ENCODE data around the gene DTNBP1. TPM values are rescaled to one million over a fixed set of nuclear protein-coding genes. Genes with fewer than 3 reads are reported as not detected.

Gene DTNBP1
- total RNA-seq, 2 experiments from 2014 or later: 9.8 to 28.0 TPM

- no peak for DNase-seq (ENCODE audit: low spot score)
- H3K9me3 ChIP-seq (ENCODE audit: low read length): no peaks in the 10 kb centered on the region
- no peaks in the 10 kb centered on the region for H3K4me1 ChIP-seq (ENCODE audit: insufficient read depth, low read length, poor library complexity, severe bottlenecking)
- no peak overlapping the region for H2AFZ ChIP-seq (ENCODE audit: low read length)
- CTCF ChIA-PET (ENCODE audit: unreplicated experiment): no interaction called here
- H3K36me3 ChIP-seq (ENCODE audit: insufficient read depth, low read length): no peaks in the 10 kb centered on the region
- no peak overlapping the region for H3K4me3 ChIP-seq (ENCODE audit: low read depth, low read length, poor library complexity, severe bottlenecking)
- H3K9me2 ChIP-seq (ENCODE audit: insufficient read depth, low read length): no peaks in the 10 kb centered on the region
- H3K27ac ChIP-seq (ENCODE audit: low read depth, low read length, poor library complexity, severe bottlenecking): no peak overlapping the region
- H3K4me2 ChIP-seq (ENCODE audit: low read length): no peak overlapping the region
- H4K20me1 ChIP-seq (ENCODE audit: insufficient read depth, low read length): no peaks in the 10 kb centered on the region
- POLR2A ChIA-PET: interaction anchor here (0.6 to 0.8 kb wide), 2 partner anchors 22 to 834 kb away, joined by 3 read pairs; no protein-coding TSS in a partner anchor
- no peaks in the 10 kb centered on the region for H3K79me2 ChIP-seq (ENCODE audit: insufficient read depth, low read depth, low read length)
- TF ChIP-seq EZH2phosphoT487 (IDR thresholded peaks at IDR 0.05; ENCODE audit: borderline replicate concordance, low read depth, low read length): no peak
- TF ChIP-seq, protein P1, sequence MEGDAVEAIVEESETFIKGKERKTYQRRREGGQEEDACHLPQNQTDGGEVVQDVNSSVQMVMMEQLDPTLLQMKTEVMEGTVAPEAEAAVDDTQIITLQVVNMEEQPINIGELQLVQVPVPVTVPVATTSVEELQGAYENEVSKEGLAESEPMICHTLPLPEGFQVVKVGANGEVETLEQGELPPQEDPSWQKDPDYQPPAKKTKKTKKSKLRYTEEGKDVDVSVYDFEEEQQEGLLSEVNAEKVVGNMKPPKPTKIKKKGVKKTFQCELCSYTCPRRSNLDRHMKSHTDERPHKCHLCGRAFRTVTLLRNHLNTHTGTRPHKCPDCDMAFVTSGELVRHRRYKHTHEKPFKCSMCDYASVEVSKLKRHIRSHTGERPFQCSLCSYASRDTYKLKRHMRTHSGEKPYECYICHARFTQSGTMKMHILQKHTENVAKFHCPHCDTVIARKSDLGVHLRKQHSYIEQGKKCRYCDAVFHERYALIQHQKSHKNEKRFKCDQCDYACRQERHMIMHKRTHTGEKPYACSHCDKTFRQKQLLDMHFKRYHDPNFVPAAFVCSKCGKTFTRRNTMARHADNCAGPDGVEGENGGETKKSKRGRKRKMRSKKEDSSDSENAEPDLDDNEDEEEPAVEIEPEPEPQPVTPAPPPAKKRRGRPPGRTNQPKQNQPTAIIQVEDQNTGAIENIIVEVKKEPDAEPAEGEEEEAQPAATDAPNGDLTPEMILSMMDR (conservative IDR thresholded peaks at IDR 0.05; ENCODE audit: low read length): no peak
- no TSS peak for BruUV-seq (replicated peaks)
- intact Hi-C loops (cut with micrococcal nuclease; ENCODE audit: unreplicated experiment): no loop called here
Measured at GRCh38 chr6:15562977-15563376, 99.9 kb downstream of the DTNBP1 start.

DNA sequence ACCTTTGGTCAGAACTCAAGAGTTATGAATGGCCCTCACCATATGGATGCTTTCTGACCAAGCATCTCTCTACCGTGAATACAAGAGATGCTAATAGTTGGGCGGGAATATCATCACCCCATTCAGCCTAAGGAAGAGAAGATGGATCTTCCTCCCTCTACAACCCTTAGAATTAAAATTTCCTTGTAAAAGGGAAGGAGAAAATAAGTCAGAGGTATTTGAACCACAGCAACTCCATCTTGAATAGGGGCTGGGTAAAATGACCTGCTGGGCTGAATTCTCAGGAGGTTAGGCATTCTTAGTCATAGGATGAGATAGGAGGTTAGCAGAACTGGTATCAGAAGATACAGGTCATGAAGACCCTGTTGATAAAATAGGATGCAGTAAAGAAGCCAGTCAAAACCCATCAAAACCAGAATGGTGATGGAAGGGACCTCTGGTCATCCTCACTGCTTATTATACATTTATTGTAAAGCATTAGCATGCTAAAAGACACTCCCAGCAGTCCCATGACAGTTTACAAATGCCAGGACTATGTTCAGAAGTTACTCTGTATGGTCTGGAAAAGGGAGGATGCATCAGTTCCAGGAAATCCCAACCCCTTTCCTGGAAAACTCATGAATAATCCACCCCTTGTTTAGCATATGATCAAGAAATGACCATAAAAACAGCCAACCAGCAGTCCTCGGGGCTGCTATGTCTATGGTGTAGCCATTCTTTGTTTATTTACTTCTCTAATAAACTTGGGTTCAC lies 101.2 kb downstream of the DTNBP1 start:
- H3K9me3 ChIP-seq (ENCODE audit: low read length): no peaks in the 10 kb centered on the region
- intact Hi-C loops (cut with micrococcal nuclease; ENCODE audit: unreplicated experiment): no loop called here
- no peaks in the 10 kb centered on the region for H3K9me2 ChIP-seq (ENCODE audit: insufficient read depth, low read length)
- H3K36me3 ChIP-seq (ENCODE audit: insufficient read depth, low read length): no peaks in the 10 kb centered on the region
- DNase-seq (ENCODE audit: low spot score): no peak
- no TSS peak for BruUV-seq (replicated peaks)
- H4K20me1 ChIP-seq (ENCODE audit: insufficient read depth, low read length): no peaks in the 10 kb centered on the region
- TF ChIP-seq, protein P1 (conservative IDR thresholded peaks at IDR 0.05; ENCODE audit: low read length): no peak
- TF ChIP-seq EZH2phosphoT487 (IDR thresholded peaks at IDR 0.05; ENCODE audit: borderline replicate concordance, low read depth, low read length): no peak
- H3K4me3 ChIP-seq (ENCODE audit: low read depth, low read length, poor library complexity, severe bottlenecking): no peak overlapping the region
- H3K27ac ChIP-seq (ENCODE audit: low read depth, low read length, poor library complexity, severe bottlenecking): no peak overlapping the region
- POLR2A ChIA-PET: no interaction called here
- H3K4me1 ChIP-seq (ENCODE audit: insufficient read depth, low read length, poor library complexity, severe bottlenecking): no peaks in the 10 kb centered on the region
- no peak overlapping the region for H2AFZ ChIP-seq (ENCODE audit: low read length)
- CTCF ChIA-PET (ENCODE audit: unreplicated experiment): no interaction called here
- H3K79me2 ChIP-seq (ENCODE audit: insufficient read depth, low read depth, low read length): no peaks in the 10 kb centered on the region
- no peak overlapping the region for H3K4me2 ChIP-seq (ENCODE audit: low read length)

DNA sequence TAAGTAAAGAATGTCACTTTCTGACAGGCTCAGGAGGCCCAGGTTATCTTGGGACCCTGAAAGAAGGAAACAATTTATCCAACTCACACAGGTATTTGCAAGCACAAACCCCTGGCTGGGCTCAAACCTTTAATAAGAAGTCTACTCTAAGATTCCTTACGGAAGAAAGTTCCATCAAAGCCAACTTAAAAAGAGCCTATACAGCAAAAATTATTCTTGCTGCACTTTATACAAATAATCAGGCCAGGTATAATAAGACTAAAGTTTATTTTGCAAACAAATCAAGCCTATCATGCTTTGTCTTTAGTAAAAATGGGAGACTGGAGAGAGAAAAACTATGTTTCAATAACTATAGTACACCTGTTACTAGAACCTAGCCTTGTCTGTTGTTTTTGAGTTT lies 102.1 kb downstream of the DTNBP1 start:
- no peaks in the 10 kb centered on the region for H3K79me2 ChIP-seq (ENCODE audit: insufficient read depth, low read depth, low read length)
- H3K4me3 ChIP-seq (ENCODE audit: low read depth, low read length, poor library complexity, severe bottlenecking): no peak overlapping the region
- no peaks in the 10 kb centered on the region for H3K36me3 ChIP-seq (ENCODE audit: insufficient read depth, low read length)
- TF ChIP-seq, protein P1 (conservative IDR thresholded peaks at IDR 0.05; ENCODE audit: low read length): no peak
- POLR2A ChIA-PET: no interaction called here
- intact Hi-C loops (cut with micrococcal nuclease; ENCODE audit: unreplicated experiment): no loop called here
- H3K4me2 ChIP-seq (ENCODE audit: low read length): no peak overlapping the region
- no TSS peak for BruUV-seq (replicated peaks)
- no peak overlapping the region for H3K27ac ChIP-seq (ENCODE audit: low read depth, low read length, poor library complexity, severe bottlenecking)
- no peaks in the 10 kb centered on the region for H3K4me1 ChIP-seq (ENCODE audit: insufficient read depth, low read length, poor library complexity, severe bottlenecking)
- no peaks in the 10 kb centered on the region for H3K9me3 ChIP-seq (ENCODE audit: low read length)
- no peaks in the 10 kb centered on the region for H4K20me1 ChIP-seq (ENCODE audit: insufficient read depth, low read length)
- H2AFZ ChIP-seq (ENCODE audit: low read length): no peak overlapping the region
- CTCF ChIA-PET (ENCODE audit: unreplicated experiment): no interaction called here
- no peaks in the 10 kb centered on the region for H3K9me2 ChIP-seq (ENCODE audit: insufficient read depth, low read length)
- no peak for DNase-seq (ENCODE audit: low spot score)

Measured in OCI-LY7 (cell line).